Sigmoid colon (tissue), 4 donors: ENCODE results near the gene CCNL1.

Source experiments
- EP300 ChIP-seq, 4 donors: sonication (generic); formaldehyde crosslinking; IDR thresholded peaks; one replicate each; pipeline ENCODE4 v1.6.1; 2017; ENCODE audit warnings: antibody characterized with exemption in 4 of 4
- TF ChIP-seq, protein P1 (sequence below), 4 experiments: fragments of 450-650 bp in 3 of 4; fragments of 200-600 bp in 1 of 4; IDR thresholded peaks; one replicate each; pipeline ENCODE4 v1.5.1; 2016 to 2019; ENCODE audit warnings: antibody characterized with exemption in 4 of 4, mild to moderate bottlenecking in 3 of 4, moderate library complexity in 2 of 4

DNA sequence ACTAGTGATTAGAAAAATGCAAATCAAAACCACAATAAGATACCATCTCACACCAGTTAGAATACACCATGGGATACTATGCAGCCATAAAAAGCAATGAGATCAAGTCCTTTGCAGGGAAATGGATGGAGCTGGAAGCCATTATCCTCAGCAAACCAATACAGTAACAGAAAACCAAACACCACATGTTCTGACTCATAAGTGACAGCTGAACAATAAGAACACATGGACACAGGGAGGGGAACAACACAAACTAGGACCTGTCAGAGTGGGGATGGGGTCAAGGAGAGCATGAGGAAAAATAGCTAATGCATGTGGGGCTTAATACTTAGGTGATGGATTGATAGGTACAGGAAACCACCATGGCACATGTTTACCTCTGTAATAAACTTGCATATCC, 36.0 kb upstream of the CCNL1 start:
- no peak for TF ChIP-seq EP300 (IDR thresholded peaks at IDR 0.05)
- TF ChIP-seq, protein P1, sequence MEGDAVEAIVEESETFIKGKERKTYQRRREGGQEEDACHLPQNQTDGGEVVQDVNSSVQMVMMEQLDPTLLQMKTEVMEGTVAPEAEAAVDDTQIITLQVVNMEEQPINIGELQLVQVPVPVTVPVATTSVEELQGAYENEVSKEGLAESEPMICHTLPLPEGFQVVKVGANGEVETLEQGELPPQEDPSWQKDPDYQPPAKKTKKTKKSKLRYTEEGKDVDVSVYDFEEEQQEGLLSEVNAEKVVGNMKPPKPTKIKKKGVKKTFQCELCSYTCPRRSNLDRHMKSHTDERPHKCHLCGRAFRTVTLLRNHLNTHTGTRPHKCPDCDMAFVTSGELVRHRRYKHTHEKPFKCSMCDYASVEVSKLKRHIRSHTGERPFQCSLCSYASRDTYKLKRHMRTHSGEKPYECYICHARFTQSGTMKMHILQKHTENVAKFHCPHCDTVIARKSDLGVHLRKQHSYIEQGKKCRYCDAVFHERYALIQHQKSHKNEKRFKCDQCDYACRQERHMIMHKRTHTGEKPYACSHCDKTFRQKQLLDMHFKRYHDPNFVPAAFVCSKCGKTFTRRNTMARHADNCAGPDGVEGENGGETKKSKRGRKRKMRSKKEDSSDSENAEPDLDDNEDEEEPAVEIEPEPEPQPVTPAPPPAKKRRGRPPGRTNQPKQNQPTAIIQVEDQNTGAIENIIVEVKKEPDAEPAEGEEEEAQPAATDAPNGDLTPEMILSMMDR (IDR thresholded peaks at IDR 0.05) = no peak
